Measurements from ENCODE around the gene STARD3.
"Not testable (repeated sequence)": the region's sequence is repeated elsewhere in the genome, so short reads cannot be mapped to it uniquely, and the experiment has no call there.

The STARD3 gene

DNA sequence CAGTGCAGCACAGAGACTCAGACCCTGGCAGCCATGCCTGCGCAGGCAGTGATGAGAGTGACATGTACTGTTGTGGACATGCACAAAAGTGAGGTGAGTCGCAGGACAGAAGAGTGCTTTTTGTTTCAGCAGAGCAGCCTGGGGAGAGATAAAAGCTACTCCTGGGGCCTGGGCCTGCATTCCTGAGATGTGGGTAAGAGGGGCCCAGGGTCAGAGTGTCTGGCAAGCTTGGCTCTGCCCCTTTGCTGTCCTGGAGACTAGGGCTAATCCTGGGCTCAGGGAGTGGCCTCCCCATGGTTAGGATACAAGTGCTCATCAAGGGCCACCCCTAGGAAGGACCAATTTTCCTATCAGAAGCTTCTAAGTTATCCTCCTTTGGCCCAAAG lies 58.1 kb downstream of the STARD3 start:
- no peak for DNase-seq (ENCODE audit: low read depth in 2 of 2)

DNA sequence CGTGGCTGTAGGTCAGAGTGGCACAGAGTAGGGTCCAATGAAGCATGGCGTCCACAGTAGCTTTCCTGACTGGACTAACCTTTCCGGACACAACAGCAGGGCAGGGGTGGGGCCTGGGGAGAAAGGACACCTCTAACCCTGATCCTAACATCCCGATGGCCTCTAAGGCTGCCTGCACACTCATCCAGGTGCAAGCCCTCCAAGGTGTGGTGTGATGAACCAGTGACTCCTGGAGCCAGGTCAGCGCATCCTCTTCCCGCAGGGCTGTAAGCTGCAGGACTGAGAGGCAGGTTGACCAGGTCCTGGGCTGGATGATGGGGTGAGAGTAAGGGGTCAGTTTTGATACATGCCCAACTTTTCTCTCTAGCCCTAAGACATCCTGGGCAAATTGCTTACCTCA lies 59.8 kb downstream of the STARD3 start:
- no peak for DNase-seq (ENCODE audit: low read depth in 2 of 2)

DNA sequence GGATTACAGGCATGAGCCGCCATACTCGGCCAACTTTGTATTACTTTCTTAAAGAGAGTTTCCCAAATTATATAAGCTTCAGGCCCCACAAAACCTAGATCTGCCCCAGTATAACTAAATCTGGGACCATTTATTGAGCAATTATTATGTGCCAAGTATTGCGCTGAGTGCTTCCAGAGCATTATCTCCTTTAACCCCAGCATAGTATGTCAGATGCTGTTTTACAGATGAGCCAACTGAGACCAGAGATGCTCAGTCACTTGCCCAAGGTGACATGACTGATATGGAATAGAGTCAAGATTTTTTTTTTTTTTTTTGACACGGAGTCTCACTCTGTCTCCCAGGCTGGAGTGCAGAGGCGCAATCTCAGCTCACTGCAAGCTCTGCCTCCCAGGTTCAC lies 61.0 kb downstream of the STARD3 start:
- no peak for DNase-seq (ENCODE audit: low read depth in 2 of 2)

DNA sequence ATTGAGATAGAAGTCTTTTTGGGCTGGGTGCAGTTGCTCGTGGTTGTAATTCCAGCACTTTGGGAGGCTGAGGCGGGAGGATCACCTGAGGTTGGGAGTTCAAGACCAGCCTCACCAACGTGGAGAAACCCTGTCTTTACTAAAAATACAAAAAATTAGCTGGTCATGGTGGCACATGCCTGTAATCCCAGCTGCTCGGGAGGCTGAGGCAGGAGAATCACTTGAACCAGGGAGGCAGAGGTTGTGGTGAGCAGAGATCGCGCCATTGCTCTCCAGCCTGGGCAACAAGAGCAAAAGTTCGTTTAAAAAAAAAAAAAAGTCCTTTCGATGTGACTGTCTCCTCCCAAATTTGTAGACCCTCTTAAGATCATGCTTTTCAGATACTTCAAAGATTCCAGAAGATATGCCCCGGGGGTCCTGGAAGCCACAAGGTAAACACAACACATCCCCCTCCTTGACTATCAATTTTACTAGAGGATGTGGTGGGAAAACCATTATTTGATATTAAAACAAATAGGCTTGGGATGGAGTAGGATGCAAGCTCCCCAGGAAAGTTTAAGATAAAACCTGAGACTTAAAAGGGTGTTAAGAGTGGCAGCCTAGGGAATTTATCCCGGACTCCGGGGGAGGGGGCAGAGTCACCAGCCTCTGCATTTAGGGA lies 62.3 kb downstream of the STARD3 start:
- DNase-seq (ENCODE audit: low read depth in 2 of 2): not testable (repeated sequence)

DNA sequence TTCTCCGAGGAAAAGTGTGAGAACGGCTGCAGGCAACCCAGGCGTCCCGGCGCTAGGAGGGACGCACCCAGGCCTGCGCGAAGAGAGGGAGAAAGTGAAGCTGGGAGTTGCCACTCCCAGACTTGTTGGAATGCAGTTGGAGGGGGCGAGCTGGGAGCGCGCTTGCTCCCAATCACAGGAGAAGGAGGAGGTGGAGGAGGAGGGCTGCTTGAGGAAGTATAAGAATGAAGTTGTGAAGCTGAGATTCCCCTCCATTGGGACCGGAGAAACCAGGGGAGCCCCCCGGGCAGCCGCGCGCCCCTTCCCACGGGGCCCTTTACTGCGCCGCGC lies 62.8 kb downstream of the STARD3 start, which contains the start of gene ERBB2:
Gene ERBB2 (plus strand): TSS at position 247 of the 330 bp plus-strand sequence. CDS start 175 bp downstream, outside the sequence.
- DNase-seq (ENCODE audit: low read depth in 2 of 2): no peak

DNA sequence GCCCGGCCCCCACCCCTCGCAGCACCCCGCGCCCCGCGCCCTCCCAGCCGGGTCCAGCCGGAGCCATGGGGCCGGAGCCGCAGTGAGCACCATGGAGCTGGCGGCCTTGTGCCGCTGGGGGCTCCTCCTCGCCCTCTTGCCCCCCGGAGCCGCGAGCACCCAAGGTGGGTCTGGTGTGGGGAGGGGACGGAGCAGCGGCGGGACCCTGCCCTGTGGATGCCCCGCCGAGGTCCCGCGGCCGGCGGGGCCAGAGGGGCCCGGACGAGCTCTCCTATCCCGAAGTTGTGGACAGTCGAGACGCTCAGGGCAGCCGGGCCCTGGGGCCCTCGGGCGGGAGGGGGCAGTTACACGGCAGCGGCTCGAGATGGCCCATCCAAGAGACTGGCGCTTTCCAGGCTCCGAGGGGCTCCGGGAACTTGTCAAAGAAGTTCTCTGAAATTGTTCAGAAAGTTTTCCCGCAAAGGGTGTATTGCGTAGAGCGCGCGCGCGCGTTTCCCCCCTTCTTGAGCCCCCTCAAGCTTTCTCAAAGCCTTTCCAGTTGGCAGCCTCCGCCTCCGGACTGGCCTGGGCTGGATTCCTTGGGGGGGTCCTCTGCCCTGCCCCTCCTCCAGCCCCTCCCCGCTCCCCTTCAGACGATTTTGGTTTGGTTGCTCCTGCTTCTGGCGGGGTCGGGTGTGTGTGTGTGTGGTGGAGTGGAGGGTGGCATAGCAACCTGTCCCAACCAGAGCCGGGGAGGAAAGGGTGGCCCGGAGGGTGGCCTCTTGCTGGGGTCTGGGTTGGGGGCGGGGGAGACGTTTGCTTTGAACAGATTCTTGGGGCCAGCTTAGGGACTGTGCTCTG lies 63.4 kb downstream of the STARD3 start:
- DNase-seq (ENCODE audit: low read depth in 2 of 2): no peak

DNA sequence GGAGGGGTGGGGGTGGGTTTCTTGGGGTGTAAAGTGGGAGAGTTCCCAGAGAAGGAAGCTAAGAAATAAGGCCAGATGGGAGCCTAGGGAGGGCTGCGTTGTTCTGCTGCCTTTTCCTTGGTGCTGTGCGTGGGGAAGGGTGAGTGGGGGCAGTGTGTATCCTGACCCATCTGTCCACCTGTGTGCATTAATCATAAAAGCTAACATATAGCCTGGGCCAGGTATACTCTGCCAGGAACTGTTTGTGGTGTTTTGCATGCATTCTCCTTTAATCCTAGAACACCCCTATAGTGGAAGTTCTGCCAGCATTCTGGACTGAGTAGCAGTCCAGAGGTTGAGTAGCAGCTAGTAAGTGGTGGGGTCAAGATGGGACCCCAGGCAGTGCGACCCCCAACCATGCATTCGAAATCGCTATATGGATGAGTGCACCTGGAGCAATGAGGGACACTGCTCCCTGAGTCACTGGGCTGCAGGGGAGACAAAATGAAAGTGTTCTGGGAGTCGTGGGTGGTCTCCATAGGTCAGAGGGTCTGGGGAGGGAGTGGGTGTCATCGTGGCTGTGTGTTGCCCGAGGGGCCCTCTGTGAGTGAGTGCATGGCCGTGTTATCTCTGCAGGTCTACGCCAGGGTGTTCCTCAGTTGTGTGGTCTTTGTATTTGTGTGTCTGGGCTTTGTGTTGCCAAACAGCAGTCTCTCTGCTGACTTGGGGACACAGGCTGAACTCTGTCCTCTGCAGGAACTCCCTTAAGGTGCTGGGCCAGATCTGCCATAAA lies 64.3 kb downstream of the STARD3 start:
- no peak for DNase-seq (ENCODE audit: low read depth in 2 of 2)

DNA sequence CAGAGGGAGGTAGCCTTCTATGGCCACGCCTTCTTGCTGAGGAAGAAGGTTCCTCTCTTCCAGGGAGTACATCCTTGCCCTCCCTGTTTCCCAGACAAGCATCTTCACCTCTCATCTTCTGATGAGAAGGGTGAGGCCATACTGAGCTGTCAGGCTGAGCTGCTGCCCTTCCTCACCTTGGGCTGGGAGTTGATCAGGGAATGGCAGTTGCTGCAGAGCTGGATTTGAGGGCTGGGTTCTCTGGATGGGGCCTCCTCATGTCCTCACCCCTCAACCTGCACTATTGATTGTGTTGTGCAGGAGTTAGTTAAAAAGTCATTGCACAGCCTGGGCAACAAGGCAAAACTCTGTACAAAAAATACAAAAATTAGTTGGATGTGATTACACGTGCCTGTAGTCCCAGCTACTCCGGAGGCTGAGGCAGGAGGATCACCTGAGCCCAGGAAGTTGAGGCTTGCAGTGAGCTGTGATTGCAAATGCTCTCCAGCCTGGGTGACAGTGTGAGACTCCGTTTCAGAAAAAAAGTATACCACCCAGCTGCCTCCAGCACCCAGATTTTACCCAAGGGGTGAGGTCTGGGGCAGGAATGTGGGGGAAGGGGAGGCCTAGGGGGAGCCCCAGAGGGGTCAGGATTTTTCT lies 65.0 kb downstream of the STARD3 start:
- no peak for DNase-seq (ENCODE audit: low read depth in 2 of 2)

DNA sequence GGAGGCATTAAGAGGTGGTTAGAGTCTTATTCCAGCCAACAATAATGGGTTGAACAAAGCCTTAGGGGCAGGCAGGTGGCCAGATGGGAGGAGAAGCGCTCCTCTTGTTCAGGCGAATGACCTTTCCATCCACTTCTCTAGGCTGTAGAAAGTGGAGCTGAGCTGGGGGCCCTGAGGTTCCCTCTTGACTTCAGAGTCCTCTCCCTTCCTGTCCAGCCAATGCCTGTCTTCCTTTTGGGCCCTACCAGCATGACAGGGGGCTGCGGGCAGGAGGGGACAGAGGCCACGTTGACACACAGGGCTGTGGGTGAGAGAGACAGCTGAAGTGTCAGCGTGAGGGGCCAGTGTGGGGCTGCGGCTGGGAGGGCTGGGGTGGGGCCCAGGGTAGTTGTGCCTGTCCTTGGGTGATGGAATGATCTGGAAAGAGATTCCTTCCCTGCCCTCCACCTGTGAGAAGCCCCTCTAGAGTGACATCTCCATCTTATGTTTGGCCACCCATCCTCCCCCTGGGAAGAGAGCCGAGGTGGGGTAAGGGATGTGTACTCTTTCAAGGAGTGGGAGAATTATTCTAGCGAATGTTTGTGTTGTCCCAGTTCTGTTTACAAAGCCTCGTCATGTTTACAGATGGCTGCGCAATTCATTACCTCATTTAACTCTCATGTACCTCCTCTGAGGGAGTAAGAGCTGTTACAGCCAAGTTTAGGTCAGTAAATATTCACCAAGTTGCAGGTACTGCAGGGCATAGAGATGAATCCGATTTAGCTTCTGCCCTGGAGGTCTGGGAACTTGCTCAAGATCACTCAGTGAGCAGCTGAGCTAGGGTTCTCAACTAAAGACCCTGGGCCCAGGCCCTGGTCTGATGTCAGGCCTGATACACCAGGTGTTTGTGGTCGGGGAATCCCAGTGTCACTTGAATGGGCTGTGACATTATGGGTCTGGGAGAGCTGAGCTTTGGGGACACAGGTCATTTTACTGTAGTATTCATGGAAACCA lies 66.3 kb downstream of the STARD3 start:
- DNase-seq (ENCODE audit: low read depth in 2 of 2): no peak

DNA sequence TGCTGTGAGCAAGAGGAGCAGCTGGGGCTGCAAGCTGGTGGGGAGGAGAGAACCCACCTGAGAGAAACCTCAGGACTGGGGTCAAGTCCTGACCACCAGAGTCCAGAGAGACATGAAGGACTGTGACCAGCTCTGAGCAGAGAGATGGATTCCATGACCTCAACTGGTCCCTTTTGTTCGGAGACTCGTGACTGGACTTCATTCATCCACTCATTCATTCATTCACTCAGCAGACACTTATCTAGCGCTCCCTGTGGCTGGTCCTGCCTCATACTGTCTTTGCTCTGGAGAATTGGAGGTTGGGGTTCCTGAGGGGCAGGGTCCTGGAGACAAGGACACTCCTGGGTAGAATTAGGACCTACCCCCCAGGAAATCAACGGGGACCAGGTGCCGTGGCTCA lies 67.0 kb downstream of the STARD3 start:
- DNase-seq (ENCODE audit: low read depth in 2 of 2): no peak

DNA sequence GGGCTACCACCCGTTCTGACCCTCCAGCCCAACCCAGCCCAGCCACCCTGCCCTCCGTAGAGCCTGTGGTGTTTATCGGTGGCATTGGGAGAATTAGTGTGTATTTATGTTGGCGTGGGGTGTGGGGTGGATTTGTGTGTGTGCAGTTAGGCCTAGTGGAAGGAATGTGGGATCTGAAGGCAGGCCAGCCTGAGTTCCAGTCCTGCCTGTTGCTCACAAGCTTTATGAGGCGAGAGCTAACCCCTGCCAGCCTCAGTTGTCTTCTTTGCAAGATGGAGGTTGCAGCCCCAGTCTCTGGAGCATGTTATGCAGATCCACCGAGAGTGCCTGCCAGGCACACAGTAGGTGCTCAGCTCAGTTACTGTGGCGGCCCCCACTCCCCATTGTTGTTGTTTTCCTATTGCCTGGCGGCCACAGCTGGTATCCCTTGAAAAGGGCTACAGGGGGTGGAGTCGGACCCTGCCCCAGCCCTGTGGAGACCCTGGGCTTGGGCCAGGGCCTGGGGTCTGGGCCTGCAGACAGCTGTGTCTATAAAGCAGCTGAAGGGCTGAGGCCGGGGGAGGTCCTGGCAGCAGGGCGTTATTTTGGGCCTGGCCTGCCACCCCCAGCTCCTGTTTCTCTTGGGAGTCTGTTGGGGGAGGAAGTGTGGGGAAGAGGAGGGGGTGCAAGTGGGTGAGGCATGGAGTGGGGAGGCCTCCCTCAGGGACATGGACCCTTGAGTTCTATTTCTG lies 68.0 kb downstream of the STARD3 start:
- no peak for DNase-seq (ENCODE audit: low read depth in 2 of 2)

DNA sequence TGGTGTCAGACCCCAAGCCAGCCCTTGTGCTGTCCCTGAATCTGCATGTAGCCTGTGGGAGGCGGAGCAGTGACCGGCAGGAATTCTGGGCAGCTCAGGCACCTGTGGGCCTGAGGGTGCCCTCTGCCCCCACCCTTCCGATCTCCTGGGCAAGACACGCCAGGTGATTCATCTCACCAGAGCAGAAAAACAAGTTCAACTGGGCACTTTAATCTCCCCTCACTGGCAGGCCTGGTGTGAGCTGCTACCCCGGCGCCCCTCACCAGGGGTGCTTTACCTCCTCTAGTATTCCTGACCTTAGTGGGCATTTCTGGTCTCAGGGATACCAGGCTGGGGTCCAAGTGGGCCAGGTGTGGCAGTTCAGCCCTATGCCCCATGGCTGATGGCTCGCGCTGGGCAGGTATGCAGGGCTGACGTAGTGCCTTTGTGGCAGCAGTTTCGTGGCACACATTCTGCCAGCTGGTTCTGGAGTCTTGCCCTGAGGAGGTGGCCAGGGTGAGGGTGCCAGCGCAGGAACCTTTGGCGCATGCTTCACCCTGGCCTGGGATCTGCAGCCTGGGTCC lies 68.9 kb downstream of the STARD3 start:
- DNase-seq (ENCODE audit: low read depth in 2 of 2): no peak

DNA sequence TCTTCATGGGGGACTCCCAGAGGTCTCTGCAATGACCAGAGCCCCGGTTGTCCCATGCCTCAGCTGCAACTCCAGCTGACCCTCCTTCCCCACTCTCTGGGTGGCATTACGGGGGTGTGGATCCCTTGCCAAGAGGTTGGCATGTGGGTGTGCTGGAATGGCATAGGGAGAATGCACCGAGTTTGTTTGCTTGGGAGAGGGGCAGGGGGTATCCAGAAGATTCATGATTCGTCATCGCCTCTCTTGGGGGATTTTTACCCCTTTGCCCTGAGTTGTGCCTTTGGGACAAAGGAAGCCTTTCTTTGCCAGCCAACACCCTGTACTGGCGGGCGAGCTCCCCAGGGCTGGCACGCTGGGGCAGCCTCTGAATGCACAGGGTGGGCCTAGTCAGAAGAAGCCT lies 69.4 kb downstream of the STARD3 start:
- DNase-seq (ENCODE audit: low read depth in 2 of 2): no peak

DNA sequence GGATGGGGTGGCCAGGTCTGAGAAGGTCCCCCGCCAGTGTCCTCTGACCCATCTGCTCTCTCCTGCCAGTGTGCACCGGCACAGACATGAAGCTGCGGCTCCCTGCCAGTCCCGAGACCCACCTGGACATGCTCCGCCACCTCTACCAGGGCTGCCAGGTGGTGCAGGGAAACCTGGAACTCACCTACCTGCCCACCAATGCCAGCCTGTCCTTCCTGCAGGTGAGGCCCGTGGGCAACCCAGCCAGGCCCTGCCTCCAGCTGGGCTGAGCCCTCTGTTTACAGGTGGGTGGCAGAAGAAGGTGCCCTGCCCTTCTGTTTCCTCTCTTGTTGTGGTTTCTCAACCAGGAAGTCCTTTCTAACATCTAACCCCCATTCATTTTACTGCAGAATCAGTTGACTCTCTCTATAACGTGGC lies 70.0 kb downstream of the STARD3 start:
- no peak for DNase-seq (ENCODE audit: low read depth in 2 of 2)

DNA sequence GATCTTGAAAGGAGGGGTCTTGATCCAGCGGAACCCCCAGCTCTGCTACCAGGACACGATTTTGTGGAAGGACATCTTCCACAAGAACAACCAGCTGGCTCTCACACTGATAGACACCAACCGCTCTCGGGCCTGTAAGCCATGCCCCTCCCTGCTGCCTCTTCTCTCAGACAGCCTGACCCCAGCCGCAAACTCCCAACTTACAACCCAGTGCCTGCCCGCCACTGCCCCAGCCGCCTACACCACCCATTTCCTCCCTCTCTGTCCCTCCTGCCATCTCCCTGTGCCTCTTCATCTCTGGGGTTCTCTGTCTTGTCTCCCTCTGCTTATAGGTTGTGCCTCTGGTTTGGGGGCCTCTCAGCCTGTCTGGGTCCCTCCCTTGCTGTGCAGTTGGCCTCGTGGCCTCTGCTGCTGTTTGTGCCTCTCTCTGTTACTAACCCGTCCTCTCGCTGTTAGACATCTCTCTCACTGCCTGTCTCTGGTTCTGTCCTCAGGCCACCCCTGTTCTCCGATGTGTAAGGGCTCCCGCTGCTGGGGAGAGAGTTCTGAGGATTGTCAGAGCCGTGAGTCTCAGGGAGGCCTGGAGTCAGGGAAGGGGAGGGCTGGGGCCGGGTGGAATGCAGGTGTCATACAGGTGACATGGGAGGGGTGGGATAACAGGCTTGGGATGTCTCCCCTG lies 72.5 kb downstream of the STARD3 start:
- DNase-seq (ENCODE audit: low read depth in 2 of 2): no peak

DNA sequence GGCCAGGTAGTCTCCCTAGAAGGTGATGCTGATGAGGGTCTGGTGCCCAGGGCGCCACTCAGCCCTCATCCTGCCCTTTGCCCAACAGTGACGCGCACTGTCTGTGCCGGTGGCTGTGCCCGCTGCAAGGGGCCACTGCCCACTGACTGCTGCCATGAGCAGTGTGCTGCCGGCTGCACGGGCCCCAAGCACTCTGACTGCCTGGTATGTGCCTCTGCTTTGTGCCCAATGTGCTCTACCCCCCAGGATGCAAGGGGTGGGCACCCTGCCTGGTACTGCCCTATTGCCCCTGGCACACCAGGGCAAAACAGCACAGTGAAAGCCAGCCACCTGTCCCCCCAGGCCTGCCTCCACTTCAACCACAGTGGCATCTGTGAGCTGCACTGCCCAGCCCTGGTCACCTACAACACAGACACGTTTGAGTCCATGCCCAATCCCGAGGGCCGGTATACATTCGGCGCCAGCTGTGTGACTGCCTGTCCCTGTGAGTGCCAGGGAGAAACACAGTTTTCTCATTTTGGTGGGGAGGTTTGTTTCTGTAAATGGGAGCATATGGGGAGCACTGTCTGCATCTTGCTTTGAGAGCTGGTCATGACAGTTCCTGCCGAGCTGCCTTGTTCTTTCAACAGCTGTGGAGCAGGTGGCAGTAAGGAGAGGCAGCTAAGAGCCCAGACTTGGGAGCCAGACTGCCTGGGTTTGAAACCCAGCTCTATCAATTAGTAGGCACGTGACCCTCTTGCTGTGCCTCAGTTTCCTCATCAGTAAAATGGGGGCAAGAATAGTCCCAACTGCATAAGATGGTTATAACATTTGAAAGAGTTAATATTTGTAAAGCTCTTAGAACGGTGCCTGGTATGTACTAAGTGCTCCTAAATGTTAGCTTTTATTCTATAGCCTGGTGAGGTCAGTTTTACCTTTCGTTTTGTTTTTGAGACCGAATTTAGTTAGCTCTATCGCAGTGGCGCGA lies 73.3 kb downstream of the STARD3 start:
- DNase-seq (ENCODE audit: low read depth in 2 of 2): no peak

DNA sequence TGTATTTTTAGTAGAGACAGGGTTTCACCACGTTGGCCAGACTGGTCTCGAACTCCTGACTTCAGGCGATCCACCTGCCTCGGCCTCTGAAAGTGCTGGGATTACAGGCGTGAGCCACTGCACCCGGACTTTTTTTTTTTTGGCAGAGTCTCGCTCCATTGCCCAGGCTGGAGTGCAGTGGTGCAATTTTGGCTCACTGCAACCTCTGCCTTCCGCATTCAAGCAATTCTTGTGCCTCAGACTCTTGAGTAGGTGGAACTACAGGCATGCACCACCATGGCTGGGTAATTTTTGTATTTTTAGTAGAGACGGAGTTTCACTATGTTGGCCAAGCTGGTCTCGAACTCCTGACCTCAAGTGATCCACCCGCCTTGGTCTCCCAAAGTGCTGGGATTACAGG lies 74.1 kb downstream of the STARD3 start:
- not testable (repeated sequence) for DNase-seq (ENCODE audit: low read depth in 2 of 2)

DNA sequence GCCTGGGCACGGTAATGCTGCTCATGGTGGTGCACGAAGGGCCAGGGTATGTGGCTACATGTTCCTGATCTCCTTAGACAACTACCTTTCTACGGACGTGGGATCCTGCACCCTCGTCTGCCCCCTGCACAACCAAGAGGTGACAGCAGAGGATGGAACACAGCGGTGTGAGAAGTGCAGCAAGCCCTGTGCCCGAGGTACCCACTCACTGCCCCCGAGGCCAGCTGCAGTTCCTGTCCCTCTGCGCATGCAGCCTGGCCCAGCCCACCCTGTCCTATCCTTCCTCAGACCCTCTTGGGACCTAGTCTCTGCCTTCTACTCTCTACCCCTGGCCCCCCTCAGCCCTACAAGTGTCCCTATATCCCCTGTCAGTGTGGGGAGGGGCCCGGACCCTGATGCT lies 74.9 kb downstream of the STARD3 start:
- DNase-seq (ENCODE audit: low read depth in 2 of 2): no peak
